GM12892 (cell line): Measurements from ENCODE around the gene KBTBD6.

Experiments used
- POLR2A ChIP-seq: IDR thresholded peaks from 2 replicates; pipeline ENCODE4 v1.6.1; 2011; ENCODE audit warnings: low read depth, low read length, control low read depth
- POLR2AphosphoS5 ChIP-seq: IDR thresholded peaks from 2 replicates; pipeline ENCODE4 v1.6.1; 2011; ENCODE audit warnings: low read depth, low read length, control low read depth

- TF ChIP-seq POLR2A (no peak), POLR2AphosphoS5 (no peak)
Observed at GRCh38 chr13:41177616-41178015, 45.0 kb upstream of the KBTBD6 start.
